K562 (cell line): ENCODE measurements around the gene YIPF1. TPM values are rescaled to one million over a fixed set of nuclear protein-coding genes. Genes with fewer than 3 reads are reported as not detected.

Experiments
- COPS2 ChIP-seq: fragments of 450-650 bp; conservative IDR thresholded peaks from 2 replicates; pipeline ENCODE4 v1.6.1; 2016; ENCODE audit warnings: mild to moderate bottlenecking, moderate library complexity
- EHMT2 ChIP-seq: fragments of 450-650 bp; IDR thresholded peaks from 2 replicates; pipeline ENCODE4 v1.6.1; 2018; ENCODE audit warnings: antibody characterized with exemption
- FOXA3 ChIP-seq, 2 experiments: fragments of 450-650 bp in 1 of 2; sonication (generic) in 1 of 2; formaldehyde crosslinking; IDR thresholded peaks in 1 of 2; conservative IDR thresholded peaks in 1 of 2; 2 replicates each; pipeline versions ENCODE4 v1.4.0 to v1.8.0; 2020 to 2022; ENCODE audit warnings: mild to moderate bottlenecking in 2 of 2, missing genetic modification reagents in 1 of 2
- HDAC6 ChIP-seq: IDR thresholded peaks from 2 replicates; pipeline ENCODE4 v1.6.1; 2012; ENCODE audit warnings: low read depth, mild to moderate bottlenecking, control low read depth, inconsistent platforms, low read length, moderate library complexity
- HMGN3 ChIP-seq: IDR thresholded peaks from 2 replicates; pipeline ENCODE4 v1.6.1; 2011; ENCODE audit warnings: borderline replicate concordance, low read depth, mild to moderate bottlenecking, mixed read lengths, low read length; ENCODE audit not compliant: insufficient read length; ENCODE audit errors: extremely low read depth
- JUND ChIP-seq, 2 experiments: IDR thresholded peaks; 2 replicates in 1 of 2; 3 replicates in 1 of 2; pipeline ENCODE4 v1.6.1; 2011; ENCODE audit warnings: borderline replicate concordance in 2 of 2, low read depth in 2 of 2, low read length in 2 of 2, improper control_type of control experiment in 1 of 2, missing biosample characterization in 1 of 2, missing genetic modification characterization in 1 of 2, missing genetic modification reagents in 1 of 2
- NCOA6 ChIP-seq: fragments of 450-650 bp; IDR thresholded peaks from 2 replicates; pipeline ENCODE4 v1.6.1; 2017; ENCODE audit warnings: mild to moderate bottlenecking
- NELFE ChIP-seq: IDR thresholded peaks from 2 replicates; pipeline ENCODE4 v1.6.1; 2011; ENCODE audit warnings: mild to moderate bottlenecking; ENCODE audit not compliant: insufficient read depth, insufficient read length
- NONO ChIP-seq, 2 experiments: fragments of 200-400 bp in 1 of 2; fragments of 450-650 bp in 1 of 2; formaldehyde crosslinking in 1 of 2; IDR thresholded peaks; 2 replicates each; pipeline ENCODE4 v1.6.1; 2017; ENCODE audit warnings: low read depth in 2 of 2, mild to moderate bottlenecking in 2 of 2, moderate library complexity in 2 of 2, low read length in 1 of 2
- PHB ChIP-seq: fragments of 250-450 bp; sonication (Bioruptor Pico); IDR thresholded peaks from 2 replicates; pipeline ENCODE4 v1.5.0; 2021
- PHTF2 ChIP-seq: fragments of 250-450 bp; sonication (Bioruptor Pico); IDR thresholded peaks from 2 replicates; pipeline ENCODE4 v1.5.0; 2021; ENCODE audit warnings: mild to moderate bottlenecking
- RREB1 ChIP-seq: fragments of 250-450 bp; sonication (Bioruptor Pico); IDR thresholded peaks from 2 replicates; pipeline ENCODE4 v1.4.0; 2020
- SIX5 ChIP-seq, 2 experiments: IDR thresholded peaks; 2 replicates each; pipeline ENCODE4 v1.6.1; 2011; ENCODE audit warnings: low read length in 2 of 2, borderline replicate concordance in 1 of 2, low read depth in 1 of 2, mild to moderate bottlenecking in 1 of 2, moderate library complexity in 1 of 2; ENCODE audit not compliant: insufficient read depth in 1 of 2
- SMARCC2 ChIP-seq: fragments of 450-650 bp; IDR thresholded peaks from 2 replicates; pipeline ENCODE4 v1.6.1; 2017; ENCODE audit warnings: antibody characterized with exemption, moderate library complexity, mild to moderate bottlenecking, low read depth
- U2AF2 ChIP-seq: fragments of 200-400 bp; formaldehyde crosslinking; optimal IDR thresholded peaks from 2 replicates; pipeline ENCODE3; 2017; ENCODE audit warnings: low read depth, mild to moderate bottlenecking, low read length
- USF2 ChIP-seq: sonication (generic); formaldehyde crosslinking; IDR thresholded peaks from 2 replicates; pipeline ENCODE4 v1.5.0; 2020; ENCODE audit warnings: missing genetic modification reagents
- ZBTB1 ChIP-seq: sonication (generic); formaldehyde crosslinking; IDR thresholded peaks from 2 replicates; pipeline ENCODE4 v1.8.1; 2023; ENCODE audit warnings: missing genetic modification reagents, low read depth, mild to moderate bottlenecking, borderline replicate concordance
- ZNF239 ChIP-seq: fragments of 250-450 bp; sonication (Bioruptor Pico); IDR thresholded peaks from 2 replicates; pipeline ENCODE4 v1.4.0; 2020; ENCODE audit warnings: mild to moderate bottlenecking
- polyA plus RNA-seq, 8 experiments: library from polyadenylated mRNA; depleted of rRNA in 4 of 8; stranded (reverse) in 5 of 8; unstranded in 3 of 8; fragments of >200 nt; fragmentation: Nextera tagmentation in 2 of 8; fragmentation: Illumina TruSeq in 1 of 8; extraction: Ambion mirVana in 2 of 8; extraction: Trizol in 1 of 8; gene quantifications; 2 replicates each; pipeline versions ENCODE4 v1.2.1 to v1.2.3, GENCODE V29; 2011 to 2014; ENCODE audit warnings: inconsistent platforms in 1 of 8, missing spikeins in 1 of 8
- total RNA-seq, 7 experiments: library from RNA; depleted of rRNA in 6 of 7; stranded (reverse); fragments of >200 nt in 6 of 7; fragmentation: Illumina TruSeq in 2 of 7; extraction: Trizol in 2 of 7; gene quantifications; 2 replicates each; pipeline versions ENCODE4 v1.2.1 to v1.2.3, GENCODE V29; 2011 to 2021; ENCODE audit warnings: low replicate concordance in 1 of 7

Gene YIPF1
- total and polyA plus RNA-seq, 9 of the 15 experiments (the other 6 are each of a cell fraction or from before 2014, with no cell fraction given), result 11.5 to 37.5 (median 19.2) TPM

- TF ChIP-seq NONO (IDR thresholded peaks at IDR 0.05; ENCODE audit: low read depth in 2 of 2, low read length in 1 of 2), result no peak
- TF ChIP-seq FOXA3 (CRISPR knock-in tag; conservative IDR thresholded peaks at IDR 0.05 in 1 of 2, IDR thresholded peaks at IDR 0.05 in 1 of 2), result no peak
- no peak for TF ChIP-seq NELFE
- TF ChIP-seq HDAC6, result no peak
- TF ChIP-seq COPS2, result no peak
- TF ChIP-seq PHTF2, result no peak
- TF ChIP-seq RREB1 (CRISPR knock-in tag), result peak; percentile 75
- no peak for TF ChIP-seq SIX5 (IDR thresholded peaks at IDR 0.05; ENCODE audit: borderline replicate concordance in 1 of 2, insufficient read depth in 1 of 2, low read depth in 1 of 2, low read length in 2 of 2)
- peak; percentile 81 for TF ChIP-seq HMGN3
- no peak for TF ChIP-seq ZBTB1 (CRISPR knock-in tag)
- TF ChIP-seq USF2 (CRISPR knock-in tag), result no peak; the same call in 1 of the 2 replicates
- TF ChIP-seq PHB (CRISPR knock-in tag), result peak; percentile 95
- peak; percentile 17; the same call in 1 of the 2 replicates for TF ChIP-seq JUND (IDR thresholded peaks at IDR 0.05; ENCODE audit: borderline replicate concordance, low read depth, low read length)
- TF ChIP-seq JUND (tag; IDR thresholded peaks at IDR 0.05; ENCODE audit: borderline replicate concordance, low read depth, low read length), result no peak; the same call in 1 of the 3 replicates
- no peak for TF ChIP-seq ZNF239 (CRISPR knock-in tag)
- TF ChIP-seq EHMT2, result no peak
- TF ChIP-seq U2AF2, result no peak
- TF ChIP-seq SMARCC2, result no peak
- no peak for TF ChIP-seq NCOA6
Measured at GRCh38 chr1:53889304-53890298, at the start of gene YIPF1 (continued).
